LNCAP (cell line): ENCODE measurements around the gene TRMT112.

ENCODE experiments used
- TF ChIP-seq, protein P1 (sequence below): fragments of 450-650 bp; IDR thresholded peaks from 2 replicates; pipeline ENCODE4 v1.5.1; 2017; ENCODE audit warnings: mild to moderate bottlenecking

TRMT112 gene

DNA sequence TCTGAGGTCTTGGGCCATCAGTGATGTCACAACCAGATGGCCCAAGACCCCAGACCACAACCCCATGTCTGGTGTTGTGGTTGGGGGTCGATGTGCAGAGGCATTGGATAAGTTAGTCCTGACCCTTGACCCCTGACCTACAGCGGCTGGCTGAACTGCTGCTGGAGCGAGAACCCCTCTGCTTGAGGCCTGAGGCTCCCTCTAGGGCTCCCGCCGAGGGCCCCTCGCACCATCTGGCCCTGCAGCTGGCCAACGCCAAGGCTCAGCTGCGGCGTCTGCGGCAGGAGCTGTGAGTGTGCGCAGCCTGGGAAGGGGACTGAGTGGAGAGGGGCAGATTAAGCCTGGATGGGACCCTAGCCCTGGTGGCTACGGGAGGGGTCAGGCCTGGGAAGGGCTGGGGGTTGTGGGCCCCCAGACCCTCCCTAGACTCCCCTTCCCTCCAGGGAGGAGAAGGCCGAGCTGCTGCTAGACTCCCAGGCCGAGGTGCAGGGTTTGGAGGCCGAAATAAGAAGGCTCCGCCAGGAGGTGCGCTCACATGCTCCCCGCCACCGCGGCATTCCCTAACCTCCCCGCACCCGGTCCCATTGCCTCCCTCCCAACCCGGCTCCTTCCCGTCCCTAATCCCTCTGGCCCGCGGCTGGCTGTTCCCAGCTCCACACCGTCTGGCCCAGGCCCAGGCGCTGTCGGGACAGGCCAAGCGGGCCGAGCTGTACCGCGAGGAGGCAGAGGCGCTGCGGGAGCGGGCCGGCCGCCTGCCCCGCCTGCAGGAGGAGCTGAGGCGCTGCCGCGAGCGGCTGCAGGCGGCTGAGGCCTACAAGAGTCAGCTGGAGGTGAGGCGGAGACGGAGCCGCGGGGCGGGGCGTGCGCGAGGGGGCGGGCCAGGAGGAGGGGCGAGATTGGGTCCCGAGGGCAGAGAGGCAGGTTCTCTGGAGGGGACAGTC lies 24.8 kb upstream of the TRMT112 start:
- TF ChIP-seq, protein P1, sequence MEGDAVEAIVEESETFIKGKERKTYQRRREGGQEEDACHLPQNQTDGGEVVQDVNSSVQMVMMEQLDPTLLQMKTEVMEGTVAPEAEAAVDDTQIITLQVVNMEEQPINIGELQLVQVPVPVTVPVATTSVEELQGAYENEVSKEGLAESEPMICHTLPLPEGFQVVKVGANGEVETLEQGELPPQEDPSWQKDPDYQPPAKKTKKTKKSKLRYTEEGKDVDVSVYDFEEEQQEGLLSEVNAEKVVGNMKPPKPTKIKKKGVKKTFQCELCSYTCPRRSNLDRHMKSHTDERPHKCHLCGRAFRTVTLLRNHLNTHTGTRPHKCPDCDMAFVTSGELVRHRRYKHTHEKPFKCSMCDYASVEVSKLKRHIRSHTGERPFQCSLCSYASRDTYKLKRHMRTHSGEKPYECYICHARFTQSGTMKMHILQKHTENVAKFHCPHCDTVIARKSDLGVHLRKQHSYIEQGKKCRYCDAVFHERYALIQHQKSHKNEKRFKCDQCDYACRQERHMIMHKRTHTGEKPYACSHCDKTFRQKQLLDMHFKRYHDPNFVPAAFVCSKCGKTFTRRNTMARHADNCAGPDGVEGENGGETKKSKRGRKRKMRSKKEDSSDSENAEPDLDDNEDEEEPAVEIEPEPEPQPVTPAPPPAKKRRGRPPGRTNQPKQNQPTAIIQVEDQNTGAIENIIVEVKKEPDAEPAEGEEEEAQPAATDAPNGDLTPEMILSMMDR: peak; percentile 53

DNA sequence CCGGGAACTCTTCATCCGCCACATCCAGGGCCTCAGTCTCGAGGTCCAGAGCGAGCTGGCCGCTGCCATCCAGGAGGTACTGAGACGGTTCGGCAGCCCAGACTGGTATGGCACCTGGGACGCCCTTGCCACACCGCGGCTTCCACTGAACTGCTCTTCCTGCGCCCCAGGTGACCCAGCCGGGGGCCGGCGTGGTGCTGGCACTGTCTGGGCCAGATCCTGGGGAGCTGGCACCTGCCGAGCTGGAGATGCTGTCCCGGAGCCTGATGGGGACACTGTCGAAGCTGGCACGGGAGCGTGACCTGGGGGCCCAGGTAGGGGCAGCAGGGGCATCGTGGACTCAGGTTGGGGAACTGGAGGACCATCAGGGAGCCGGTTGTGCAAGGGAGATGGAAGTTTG lies 24.1 kb upstream of the TRMT112 start:
- TF ChIP-seq, protein P1: no peak

DNA sequence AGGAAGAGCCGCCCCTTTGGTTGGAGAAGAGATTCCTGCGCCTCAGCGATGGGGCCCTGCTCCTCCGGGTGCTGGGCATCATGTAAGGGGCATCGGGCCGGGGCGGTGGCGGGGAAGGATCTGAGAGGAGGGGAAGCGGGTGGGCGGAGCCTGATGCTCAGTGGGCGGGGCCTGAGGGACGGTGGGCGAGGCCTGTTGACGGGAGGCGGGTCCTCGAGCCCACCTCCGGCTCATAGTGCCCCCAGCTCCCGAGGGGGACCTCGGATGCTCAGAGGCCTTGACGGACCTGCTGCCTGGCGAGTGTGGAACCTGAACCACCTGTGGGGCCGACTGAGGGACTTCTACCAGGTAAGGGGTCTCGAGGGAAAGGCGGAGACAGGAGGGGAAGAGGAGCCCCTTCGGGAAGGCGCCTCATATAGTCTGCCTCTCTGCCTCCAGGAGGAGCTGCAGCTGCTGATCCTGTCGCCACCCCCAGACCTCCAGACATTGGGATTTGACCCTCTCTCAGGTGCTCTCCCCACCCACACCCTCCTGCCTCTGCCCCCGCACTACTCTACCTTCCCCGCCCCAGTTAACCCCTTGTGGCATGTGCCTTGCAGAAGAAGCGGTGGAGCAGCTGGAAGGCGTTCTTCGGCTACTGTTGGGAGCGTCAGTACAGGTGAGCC lies 23.4 kb upstream of the TRMT112 start:
- TF ChIP-seq, protein P1: no peak

DNA sequence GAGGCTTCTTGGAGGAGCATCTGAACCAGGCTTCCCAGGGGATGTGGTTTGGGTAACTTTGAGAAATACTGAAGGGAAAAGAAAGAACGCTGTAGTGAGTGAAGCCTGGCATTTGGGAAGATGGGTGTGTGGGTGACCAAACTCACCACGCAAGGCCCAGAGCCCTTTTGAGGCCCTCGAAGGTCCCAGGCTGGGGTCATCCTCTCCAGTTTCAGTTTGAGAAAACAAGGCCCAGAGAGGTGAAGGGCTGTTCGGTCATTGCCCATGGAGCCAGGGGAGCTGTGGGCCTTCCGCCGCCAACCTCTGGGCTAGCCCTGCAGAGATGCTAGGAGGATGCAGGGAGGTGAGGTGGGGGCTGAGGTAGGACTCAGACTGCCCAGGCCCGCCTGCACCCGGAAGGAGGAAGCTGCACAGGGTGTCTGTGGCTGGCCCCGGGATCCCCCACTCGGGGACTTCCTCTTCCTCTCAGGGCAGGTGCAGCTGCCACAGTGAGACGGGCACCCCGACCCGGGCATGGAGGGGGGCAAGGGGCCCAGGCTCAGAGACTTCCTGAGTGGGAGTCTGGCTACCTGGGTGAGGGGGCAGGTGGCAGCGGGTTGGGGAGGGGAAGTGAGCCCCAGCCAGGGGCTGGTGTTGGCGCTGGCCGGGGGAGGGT lies 22.5 kb upstream of the TRMT112 start, which contains the start of gene CCDC88B:
CCDC88B (plus strand) TSS at position 451 of the 655 bp plus-strand sequence; CDS start at position 514, 63 bp downstream.
- TF ChIP-seq, protein P1: no peak

DNA sequence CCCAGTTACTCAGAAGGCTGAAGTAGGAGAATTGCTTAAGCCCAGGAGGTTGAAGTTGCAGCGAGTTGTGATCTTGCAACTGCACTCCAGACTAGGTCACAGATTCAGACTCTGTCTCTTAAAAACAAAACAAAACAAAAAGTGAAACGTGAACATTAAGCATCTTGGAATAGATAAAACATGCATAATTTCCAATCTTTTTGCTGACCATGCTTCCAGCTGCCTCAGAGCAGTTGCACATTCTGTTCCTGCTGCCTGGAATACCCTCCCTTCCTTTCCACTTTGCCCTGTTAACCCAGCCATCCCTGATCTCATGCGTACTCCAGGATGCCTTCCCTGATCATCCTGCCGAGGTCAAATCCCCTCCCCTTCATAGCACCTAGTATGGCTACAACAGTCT lies 21.9 kb upstream of the TRMT112 start:
- TF ChIP-seq, protein P1: no peak

DNA sequence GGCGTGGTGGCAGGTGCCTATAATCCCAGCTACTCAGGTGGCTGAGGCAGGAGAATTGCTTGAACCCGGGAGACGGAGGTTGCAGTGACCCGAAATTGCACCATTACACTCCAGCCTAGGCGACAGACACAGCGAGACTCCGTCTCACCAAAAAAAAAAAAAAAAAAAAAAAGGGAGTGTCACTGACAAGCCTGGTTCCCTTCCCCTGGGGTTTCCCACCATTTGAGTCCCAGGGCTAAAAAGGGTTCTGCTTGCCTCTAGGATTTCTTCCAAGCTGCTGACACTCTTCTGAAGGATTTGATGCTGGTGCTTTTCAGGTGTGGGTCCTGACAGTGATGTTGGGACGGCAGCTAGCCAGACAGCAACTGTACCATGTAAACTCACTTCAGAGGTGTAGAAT lies 21.4 kb upstream of the TRMT112 start:
- TF ChIP-seq, protein P1: no peak

DNA sequence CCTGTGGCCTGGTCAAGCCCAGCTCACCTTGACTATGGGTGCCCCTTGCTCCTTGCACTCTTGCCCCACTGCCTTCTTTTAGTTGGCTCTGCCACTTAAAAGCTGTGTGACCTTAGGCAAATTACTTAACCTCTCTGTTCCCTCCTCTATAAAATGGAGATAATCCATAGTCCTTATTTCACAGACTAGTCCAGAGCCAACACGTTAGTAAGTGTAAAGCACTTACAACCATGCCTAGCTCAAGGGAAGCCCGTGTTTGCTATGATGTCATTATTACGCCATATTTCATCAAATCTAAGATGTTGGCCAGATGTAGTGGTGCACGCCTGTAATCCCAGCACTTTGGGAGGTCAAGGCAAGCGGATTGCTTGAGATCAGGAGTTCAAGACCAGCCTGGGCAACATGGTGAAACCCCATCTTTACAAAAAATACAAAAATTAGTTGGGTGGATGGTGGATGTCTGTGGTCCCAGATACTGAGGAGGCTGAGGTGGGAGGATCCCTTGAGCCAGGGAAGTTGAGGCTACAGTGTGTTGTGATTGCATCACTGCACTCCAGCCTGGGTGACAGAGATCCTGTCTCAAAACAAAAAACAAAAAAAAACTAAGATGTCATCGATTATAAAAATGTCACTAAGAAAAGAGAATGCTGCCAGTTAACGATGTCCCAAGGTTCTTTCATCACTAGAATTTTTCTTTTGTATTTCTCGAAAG lies 20.3 kb upstream of the TRMT112 start:
- TF ChIP-seq, protein P1: no peak
